Dermis blood vessel endothelial cell (primary cell): ENCODE measurements around the gene EPHB2. TPM values are rescaled to one million over a fixed set of nuclear protein-coding genes. Genes with fewer than 3 reads are reported as not detected.

Experiments used
- DNase-seq: peaks from one replicate; pipeline ENCODE4 v3.0.0; 2010
- total RNA-seq: library from RNA; depleted of rRNA; stranded (reverse); fragments of >200 nt; gene quantifications from 2 replicates; pipeline ENCODE4 v1.2.3, GENCODE V29; 2014

The EPHB2 gene
- total RNA-seq, 1 donor from 2014 or later: 35.1 TPM

GRCh38 chr1:22864886-22865285 lies 154.2 kb downstream of the EPHB2 start:
- DNase-seq: no peak

GRCh38 chr1:22865736-22866135 lies 155.1 kb downstream of the EPHB2 start:
- no peak for DNase-seq

GRCh38 chr1:22866868-22867267 lies 156.2 kb downstream of the EPHB2 start:
- DNase-seq: no peak

GRCh38 chr1:22868331-22868730 lies 157.7 kb downstream of the EPHB2 start:
- DNase-seq: no peak

GRCh38 chr1:22869325-22869724 lies 158.7 kb downstream of the EPHB2 start:
- DNase-seq: no peak

- peak; percentile 30 for DNase-seq
Measured at GRCh38 chr1:22870201-22870871, 159.7 kb downstream of the EPHB2 start.

- no peak for DNase-seq
Measured at GRCh38 chr1:22872981-22873664, 162.5 kb downstream of the EPHB2 start.

GRCh38 chr1:22874785-22875184 lies 164.1 kb downstream of the EPHB2 start:
- DNase-seq: no peak

- DNase-seq: no peak
Measured at GRCh38 chr1:22875241-22875640, 164.6 kb downstream of the EPHB2 start.

GRCh38 chr1:22875841-22876240 lies 165.2 kb downstream of the EPHB2 start:
- no peak for DNase-seq

GRCh38 chr1:22876359-22877111 lies 165.9 kb downstream of the EPHB2 start:
- DNase-seq: peak; percentile 82

GRCh38 chr1:22877112-22877915 lies 166.7 kb downstream of the EPHB2 start:
- DNase-seq: no peak

GRCh38 chr1:22877980-22878379 lies 167.3 kb downstream of the EPHB2 start:
- DNase-seq: no peak

GRCh38 chr1:22878626-22879025 lies 168.0 kb downstream of the EPHB2 start:
- no peak for DNase-seq

- no peak for DNase-seq
Measured at GRCh38 chr1:22879445-22879844, 168.8 kb downstream of the EPHB2 start.

GRCh38 chr1:22880174-22880601 lies 169.5 kb downstream of the EPHB2 start:
- peak; percentile 74 for DNase-seq

- no peak for DNase-seq
Measured at GRCh38 chr1:22883406-22883805, 172.8 kb downstream of the EPHB2 start.

GRCh38 chr1:22884806-22885530 lies 174.3 kb downstream of the EPHB2 start:
- no peak for DNase-seq

GRCh38 chr1:22886211-22886610 lies 175.6 kb downstream of the EPHB2 start:
- no peak for DNase-seq

GRCh38 chr1:22887491-22887890 lies 176.9 kb downstream of the EPHB2 start:
- no peak for DNase-seq

- peak; percentile 83 for DNase-seq
Measured at GRCh38 chr1:22888320-22889075, 177.9 kb downstream of the EPHB2 start.
